Activated B cell treated with CpG ODN at 0.5 μM for 24 hours (primary cell): Measurements from ENCODE around the gene ZNF346. TPM values are rescaled to one million over a fixed set of nuclear protein-coding genes. Genes with fewer than 3 reads are reported as not detected.

Experiments used
- ATAC-seq: fragments of 200-7000 bp; cut with Tn5 transposase; one replicate; pipeline ENCODE4 v1.10.0; 2021; ENCODE audit warnings: low read depth, mild to moderate bottlenecking, moderate library complexity
- CTCF ChIA-PET: fragments of 350-600 bp; sonication (Branson Sonifier 250); formaldehyde crosslinking; loops from one replicate; lab custom pipeline; 2021; ENCODE audit warnings: antibody characterized with exemption; lab: Charles Lee
- POLR2A ChIA-PET: fragments of 350-600 bp; sonication (Branson Sonifier 250); formaldehyde crosslinking; loops from one replicate; lab custom pipeline; 2021; ENCODE audit warnings: antibody characterized with exemption; lab: Charles Lee
- DNase-seq: peaks from one replicate; pipeline ENCODE4 v3.0.0; 2022
- H3K27ac Mint-ChIP-seq: one replicate; pipeline ENCODE4 v1.8.0; 2020; ENCODE audit warnings: mixed read lengths
- H3K27me3 Mint-ChIP-seq: one replicate; pipeline ENCODE4 v1.8.0; 2021; ENCODE audit warnings: mixed read lengths
- H3K36me3 Mint-ChIP-seq: one replicate; pipeline ENCODE4 v1.8.0; 2021; ENCODE audit warnings: low read depth, mixed read lengths
- H3K4me1 Mint-ChIP-seq: one replicate; pipeline ENCODE4 v1.8.0; 2021; ENCODE audit warnings: mixed read lengths
- H3K4me3 Mint-ChIP-seq: one replicate; pipeline ENCODE4 v1.8.0; 2020; ENCODE audit warnings: mild to moderate bottlenecking, mixed read lengths
- H3K9me3 Mint-ChIP-seq: one replicate; pipeline ENCODE4 v1.8.0; 2020; ENCODE audit warnings: mixed read lengths
- intact Hi-C: fragments of 100-400 bp; cut with micrococcal nuclease; formaldehyde crosslinking; loops from one replicate; pipeline ENCODE4 v1.15.1; 2024
- total RNA-seq: library from RNA; stranded (reverse); gene quantifications from 2 replicates; pipeline ENCODE4 v1.2.3, GENCODE V29; 2022
- TF ChIP-seq, protein P1 (sequence below): fragments of 200-600 bp; IDR thresholded peaks from one replicate; pipeline ENCODE4 v1.8.0; 2022; ENCODE audit warnings: antibody characterized with exemption, mild to moderate bottlenecking

ZNF346 gene
- total RNA-seq, 1 donor from 2014 or later: 31.4 TPM

DNA sequence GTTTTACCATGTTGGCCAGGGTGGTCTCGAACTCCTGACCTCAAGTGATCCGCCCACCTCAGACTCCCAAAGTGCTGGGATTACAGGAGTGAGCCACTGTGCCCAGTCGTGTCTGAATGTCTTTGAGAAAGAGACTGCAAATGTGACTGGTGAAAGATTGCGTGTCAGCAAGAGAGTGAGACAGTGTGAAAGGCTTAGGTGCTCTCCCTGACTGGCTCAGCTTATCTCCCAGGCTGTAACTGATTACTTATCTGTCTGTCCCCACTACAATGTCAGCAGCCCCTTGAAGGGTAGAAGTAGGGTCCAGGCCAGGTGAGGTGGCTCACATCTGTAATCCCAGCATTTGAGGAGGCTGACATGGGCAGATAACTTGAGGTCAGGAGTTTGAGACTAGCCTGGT, 60.9 kb downstream of the ZNF346 start:
- ATAC-seq (no peak), DNase-seq (no peak)
- ChIA-PET CTCF (interaction anchor here (1.1 to 1.4 kb wide), 2 partner anchors 11 to 13 kb away, joined by 3 to 6 read pairs; no protein-coding TSS in a partner anchor), POLR2A (no interaction called here)
- intact Hi-C loops: no loop called here
- Mint-ChIP-seq H3K4me3 (no peak overlapping the region), H3K36me3 (peaks cover 4% of the 10 kb centered on the region), H3K27ac (no peak overlapping the region), H3K9me3 (no peaks in the 10 kb centered on the region), H3K27me3 (peaks cover 6% of the 10 kb centered on the region), H3K4me1 (peaks cover 19% of the 10 kb centered on the region)
- TF ChIP-seq, protein P1, sequence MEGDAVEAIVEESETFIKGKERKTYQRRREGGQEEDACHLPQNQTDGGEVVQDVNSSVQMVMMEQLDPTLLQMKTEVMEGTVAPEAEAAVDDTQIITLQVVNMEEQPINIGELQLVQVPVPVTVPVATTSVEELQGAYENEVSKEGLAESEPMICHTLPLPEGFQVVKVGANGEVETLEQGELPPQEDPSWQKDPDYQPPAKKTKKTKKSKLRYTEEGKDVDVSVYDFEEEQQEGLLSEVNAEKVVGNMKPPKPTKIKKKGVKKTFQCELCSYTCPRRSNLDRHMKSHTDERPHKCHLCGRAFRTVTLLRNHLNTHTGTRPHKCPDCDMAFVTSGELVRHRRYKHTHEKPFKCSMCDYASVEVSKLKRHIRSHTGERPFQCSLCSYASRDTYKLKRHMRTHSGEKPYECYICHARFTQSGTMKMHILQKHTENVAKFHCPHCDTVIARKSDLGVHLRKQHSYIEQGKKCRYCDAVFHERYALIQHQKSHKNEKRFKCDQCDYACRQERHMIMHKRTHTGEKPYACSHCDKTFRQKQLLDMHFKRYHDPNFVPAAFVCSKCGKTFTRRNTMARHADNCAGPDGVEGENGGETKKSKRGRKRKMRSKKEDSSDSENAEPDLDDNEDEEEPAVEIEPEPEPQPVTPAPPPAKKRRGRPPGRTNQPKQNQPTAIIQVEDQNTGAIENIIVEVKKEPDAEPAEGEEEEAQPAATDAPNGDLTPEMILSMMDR: no peak

DNA sequence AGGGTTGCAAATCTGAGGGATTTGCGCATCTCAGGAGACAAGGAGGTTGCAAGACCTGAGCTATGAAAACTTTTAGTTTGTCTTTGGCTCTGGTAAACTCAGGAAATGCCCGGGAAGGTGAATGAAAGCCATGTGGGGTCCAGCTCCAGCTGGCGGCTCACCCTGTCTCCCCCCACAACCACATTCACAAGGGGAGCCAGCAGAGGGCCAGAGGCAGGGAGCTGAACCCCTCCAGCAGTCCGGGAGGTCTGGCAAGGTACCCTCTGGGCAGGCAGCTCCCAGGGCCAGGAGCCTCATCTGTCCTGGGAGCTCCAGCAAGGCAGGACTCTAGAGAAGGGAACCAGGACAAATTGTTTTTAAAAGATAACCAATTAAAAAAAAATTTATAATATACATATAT, 61.7 kb downstream of the ZNF346 start:
- ATAC-seq (no peak), DNase-seq (no peak)
- H3K4me3 Mint-ChIP-seq: no peak overlapping the region
- ChIA-PET CTCF (interaction anchor here (1.4 kb wide), 1 partner anchor 12 kb away, joined by 6 read pairs; no protein-coding TSS in a partner anchor), POLR2A (interaction anchor here (1.2 kb wide), 1 partner anchor 13 kb away, joined by 4 read pairs; no protein-coding TSS in a partner anchor)
- no peaks in the 10 kb centered on the region for H3K9me3 Mint-ChIP-seq
- H3K36me3 Mint-ChIP-seq: peaks cover 4% of the 10 kb centered on the region
- intact Hi-C loops: no loop called here
- TF ChIP-seq, protein P1: no peak
- no peak overlapping the region for H3K27ac Mint-ChIP-seq
- H3K27me3 Mint-ChIP-seq: peaks cover 6% of the 10 kb centered on the region
- H3K4me1 Mint-ChIP-seq: peaks cover 19% of the 10 kb centered on the region

DNA sequence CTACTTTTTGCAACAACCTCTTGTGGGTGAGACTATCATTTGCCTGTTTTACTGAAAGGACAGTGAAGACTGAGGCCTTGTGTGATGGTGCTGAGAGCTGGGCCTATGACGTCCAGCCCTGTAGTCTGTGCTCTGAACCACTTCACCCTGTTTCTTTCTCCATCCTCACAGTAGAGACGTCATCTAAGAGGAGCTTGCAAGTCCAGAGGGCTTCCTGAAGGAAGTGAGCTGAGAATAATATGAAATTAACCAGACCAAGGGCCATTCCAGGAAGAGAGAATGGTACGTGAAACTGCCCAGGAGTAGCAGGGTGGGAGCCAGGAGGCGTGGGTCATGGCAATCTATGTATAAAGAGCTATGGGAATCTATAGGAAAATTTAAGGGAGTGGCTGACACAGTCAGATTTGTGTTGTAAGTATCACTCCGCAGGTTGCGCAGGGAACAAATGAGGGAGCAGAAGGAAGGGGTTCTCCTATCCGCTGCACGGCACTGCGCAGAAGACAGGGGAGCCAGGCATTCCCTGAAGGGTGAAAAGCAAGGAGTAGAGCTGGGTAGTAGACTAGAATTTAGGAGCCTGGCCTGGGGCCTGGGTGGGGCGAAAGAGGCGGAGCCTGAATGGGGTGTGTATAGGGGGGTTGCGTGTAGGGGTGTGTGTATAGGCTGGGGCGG, 63.6 kb downstream of the ZNF346 start:
- ChIA-PET POLR2A (interaction anchor here (0.5 to 1.8 kb wide), 4 partner anchors 14 to 58 kb away, joined by 3 to 6 read pairs (median 4); partner anchors contain the start of gene NSD1), CTCF (interaction anchor here (1.0 to 2.9 kb wide), 4 partner anchors 15 to 223 kb away, joined by 3 to 15 read pairs (median 8); no protein-coding TSS in a partner anchor)
- H3K27me3 Mint-ChIP-seq: peaks cover 6% of the 10 kb centered on the region
- TF ChIP-seq, protein P1: no peak
- intact Hi-C loops: loop anchor here (1.0 to 5.0 kb wide), 2 partner anchors 15 to 79 kb away; partner anchors contain the start of gene UIMC1
- no peaks in the 10 kb centered on the region for H3K36me3 Mint-ChIP-seq
- no peak for DNase-seq
- H3K4me3 Mint-ChIP-seq: peak overlapping the region; percentile 70
- H3K27ac Mint-ChIP-seq: peak overlapping the region; percentile 65
- ATAC-seq: no peak
- no peaks in the 10 kb centered on the region for H3K9me3 Mint-ChIP-seq
- peaks cover 19% of the 10 kb centered on the region for H3K4me1 Mint-ChIP-seq

DNA sequence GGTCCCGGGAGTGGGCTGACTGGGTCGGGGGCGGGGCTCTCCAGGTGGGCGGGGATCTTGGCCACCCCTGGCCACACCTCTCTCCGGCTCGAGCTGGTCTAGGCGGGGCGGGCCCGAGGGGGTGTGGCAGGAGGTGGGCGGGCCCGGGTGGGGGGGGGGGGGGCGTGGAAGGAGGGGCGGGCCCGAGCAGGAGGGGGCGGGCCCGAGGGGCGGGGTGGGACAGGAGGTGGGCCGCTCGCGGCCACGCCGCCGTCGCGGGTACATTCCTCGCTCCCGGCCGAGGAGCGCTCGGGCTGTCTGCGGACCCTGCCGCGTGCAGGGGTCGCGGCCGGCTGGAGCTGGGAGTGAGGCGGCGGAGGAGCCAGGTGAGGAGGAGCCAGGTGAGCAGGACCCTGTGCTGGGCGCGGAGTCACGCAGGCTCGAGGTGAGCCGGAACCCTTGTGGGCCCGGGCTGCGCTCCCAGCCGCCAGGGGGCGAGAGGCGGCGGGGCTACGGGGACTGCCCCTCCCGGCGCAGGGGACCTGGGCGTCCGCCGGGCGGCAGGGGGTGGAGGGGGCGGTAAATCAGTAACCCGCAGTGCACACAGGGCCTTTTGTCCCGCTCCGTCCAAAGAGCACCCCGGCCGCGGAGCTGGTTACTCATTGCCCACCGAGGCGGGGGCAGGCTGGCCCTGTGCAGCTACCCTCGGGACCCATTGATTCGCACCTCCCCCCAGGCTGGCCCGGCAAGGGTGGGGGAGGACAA, 64.3 kb downstream of the ZNF346 start, which contains the start of gene FGFR4:
TSS of gene FGFR4 (plus strand) at position 262 of the 744 bp plus-strand sequence. CDS start 2,688 bp downstream, outside the sequence.
- ATAC-seq: peak; percentile 82
- intact Hi-C loops: loop anchor here (1.0 to 5.0 kb wide), 3 partner anchors 16 to 80 kb away; partner anchors contain the start of gene UIMC1
- peak; percentile 71 for DNase-seq
- Mint-ChIP-seq H3K4me3 (peak within 1 kb of the TSS; percentile 70), H3K27ac (peak within 1 kb of the TSS; percentile 65), H3K4me1 (peaks cover 19% of the 10 kb centered on the region), H3K9me3 (no peaks in the 10 kb centered on the region), H3K36me3 (no peaks in the 10 kb centered on the region), H3K27me3 (peaks cover 6% of the 10 kb centered on the region)
- TF ChIP-seq, protein P1: no peak
- ChIA-PET CTCF (interaction anchor here (1.0 to 2.9 kb wide), 5 partner anchors 15 to 222 kb away, joined by 3 to 15 read pairs (median 3); no protein-coding TSS in a partner anchor), POLR2A (interaction anchor here (0.8 to 1.8 kb wide), 2 partner anchors 15 to 46 kb away, joined by 3 to 6 read pairs; partner anchors contain the start of gene NSD1)
